ENCODE measurements around the gene SLC7A4. TPM values are rescaled to one million over a fixed set of nuclear protein-coding genes. Genes with fewer than 3 reads are reported as not detected.
A peak's percentile ranks its signal among the peaks of the same experiment; 100 is the strongest.
"Not testable (repeated sequence)": the region's sequence is repeated elsewhere in the genome, so short reads cannot be mapped to it uniquely, and the experiment has no call there.

Gene SLC7A4
- polyA plus RNA-seq, 1 donor, result 0.81 TPM

DNA sequence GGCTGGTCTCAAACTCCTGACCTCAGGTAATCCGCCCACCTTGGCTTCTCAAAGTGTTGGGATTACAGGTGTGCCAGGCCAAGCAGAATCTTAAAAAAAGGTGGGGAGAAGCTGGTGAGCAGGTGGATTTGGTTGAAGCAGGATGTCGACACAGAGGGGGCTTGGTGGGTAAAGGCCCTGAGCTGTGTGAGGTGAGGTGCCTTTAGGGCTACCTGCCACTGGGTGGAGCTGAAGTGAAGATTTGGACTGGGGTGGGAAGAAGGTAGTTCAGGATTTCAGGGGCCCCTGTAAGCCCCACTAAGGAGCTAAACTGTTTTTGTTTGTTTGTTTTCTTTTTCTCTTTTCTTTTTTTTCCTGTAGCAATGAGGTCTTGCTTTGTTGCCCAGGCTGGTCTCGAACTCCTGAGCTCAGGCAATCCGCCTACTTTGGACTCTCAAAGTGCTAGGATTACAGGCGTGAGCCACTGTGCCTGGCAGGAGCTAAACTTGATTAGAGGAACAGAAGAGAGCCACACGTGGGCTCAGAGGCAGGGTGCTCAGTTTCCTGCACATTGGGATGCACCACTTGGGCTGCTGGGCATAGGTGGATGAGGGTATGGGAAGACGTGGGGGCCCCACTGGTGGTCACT lies 11.4 kb downstream of the SLC7A4 start:
- no peak for DNase-seq (ENCODE audit: low read depth)

DNA sequence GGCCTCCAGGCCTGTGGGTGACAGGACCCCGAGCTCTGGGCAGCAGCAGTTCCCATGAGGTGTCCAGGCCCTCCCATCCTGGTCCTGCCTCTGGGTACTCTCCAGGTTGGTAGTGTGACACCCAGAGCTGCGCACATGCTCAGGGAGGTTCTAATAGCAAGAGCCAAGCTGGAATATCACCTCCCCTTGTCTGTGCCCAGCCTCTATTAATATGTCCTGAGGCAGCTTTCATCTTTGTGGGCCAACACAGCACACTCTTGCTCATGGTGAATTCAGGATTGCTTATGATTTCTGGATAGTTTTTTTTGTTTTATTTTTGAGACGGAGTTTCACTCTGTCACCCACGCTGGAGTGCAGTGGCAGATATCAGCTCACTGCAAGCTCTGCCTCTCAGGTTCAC lies 14.0 kb downstream of the SLC7A4 start:
- no peak for DNase-seq (ENCODE audit: low read depth)

DNA sequence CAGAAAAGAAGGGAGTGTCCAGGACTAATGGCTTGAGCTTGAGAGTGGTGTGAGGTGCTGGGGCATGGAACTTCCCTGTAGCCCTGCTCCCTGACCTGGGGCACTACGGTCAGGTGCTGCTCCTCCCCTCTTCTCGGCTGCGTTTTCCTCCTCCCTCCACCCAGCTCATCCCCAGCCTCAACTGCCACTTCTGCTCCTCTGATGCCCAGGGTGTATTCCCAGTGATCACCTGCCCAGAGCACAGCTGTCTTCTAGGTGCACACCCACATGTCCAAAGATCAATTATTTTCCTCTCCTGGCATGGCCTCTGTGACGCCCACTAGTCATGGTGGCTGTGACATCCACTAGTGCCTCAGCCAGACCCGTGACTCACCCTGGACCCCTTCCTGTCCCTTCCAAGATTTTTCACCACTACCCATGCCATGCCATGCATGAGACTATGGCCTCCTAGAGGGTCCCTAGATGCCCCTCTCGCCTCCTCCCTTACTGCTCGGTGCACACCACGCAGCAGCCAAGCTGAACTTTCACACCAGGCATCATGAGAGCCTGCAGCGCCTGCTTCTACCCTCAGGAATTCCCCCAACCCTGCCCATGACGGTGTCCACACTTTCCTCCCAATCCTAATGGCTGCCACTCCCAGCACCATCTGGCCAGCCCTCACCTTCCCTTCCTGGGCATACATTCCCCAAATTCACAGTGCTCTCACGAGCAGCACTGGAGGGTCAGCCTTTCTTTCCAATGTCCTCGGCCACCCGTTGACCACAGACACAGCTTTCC lies 15.5 kb downstream of the SLC7A4 start:
- no peak for DNase-seq (ENCODE audit: low read depth)

DNA sequence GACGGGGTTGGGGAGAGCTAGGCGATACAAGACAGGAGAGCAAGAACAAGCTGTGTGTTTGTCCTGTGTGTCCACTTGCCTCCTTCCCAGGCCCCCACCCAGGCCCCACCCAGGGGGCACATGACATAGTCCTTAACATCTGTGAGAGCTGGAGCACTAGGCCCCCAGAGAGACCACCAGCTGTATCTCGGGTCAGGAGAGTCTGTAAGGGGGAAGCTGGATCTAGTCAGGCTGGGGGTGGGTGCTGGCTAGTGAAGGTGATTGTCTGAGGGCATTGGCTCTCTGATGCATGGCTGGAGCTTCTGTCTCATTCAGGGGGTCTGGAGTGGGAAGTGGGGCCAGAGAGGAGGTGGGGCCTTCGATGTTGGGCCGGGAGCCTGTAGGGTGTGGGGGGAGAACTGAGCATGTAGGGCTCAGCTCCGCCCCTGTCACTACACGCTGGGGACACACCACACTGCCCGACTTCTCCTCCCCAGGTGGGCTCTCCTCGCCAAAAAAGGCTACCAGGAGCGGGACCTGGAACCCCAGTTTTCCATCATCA lies 16.8 kb downstream of the SLC7A4 start:
- no peak for DNase-seq (ENCODE audit: low read depth)

DNA sequence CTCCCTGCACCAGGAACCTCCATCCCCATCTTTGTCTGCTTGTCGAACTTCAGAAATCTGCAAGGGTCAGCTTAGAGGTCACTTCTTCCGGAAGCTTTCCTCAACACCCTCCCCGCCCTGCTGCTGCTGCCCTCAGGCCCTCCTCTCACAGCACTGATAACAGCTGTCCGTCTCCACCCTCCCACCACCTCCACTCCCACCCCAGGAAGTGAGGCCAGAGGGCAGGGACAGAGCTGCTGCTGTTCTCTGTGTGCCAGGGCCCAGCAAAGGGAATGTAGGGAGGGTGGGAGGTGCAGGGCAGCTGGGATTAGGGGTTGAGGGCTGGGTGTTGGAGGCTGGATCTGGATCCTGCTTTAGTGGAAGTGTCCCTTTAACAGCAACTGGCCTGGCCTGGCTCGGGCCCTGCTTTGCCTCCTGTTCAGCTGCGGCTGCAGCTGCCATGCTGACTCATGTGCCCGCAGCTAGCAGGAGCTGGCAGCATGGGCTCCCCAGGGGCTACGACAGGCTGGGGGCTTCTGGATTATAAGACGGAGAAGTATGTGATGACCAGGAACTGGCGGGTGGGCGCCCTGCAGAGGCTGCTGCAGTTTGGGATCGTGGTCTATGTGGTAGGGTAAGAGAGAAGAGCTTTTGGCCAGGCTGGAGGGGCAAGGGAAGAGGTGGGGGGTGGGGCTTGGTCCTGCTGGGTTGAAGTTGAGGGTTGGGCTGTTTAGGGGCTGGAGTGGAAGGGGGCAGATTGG lies 17.5 kb downstream of the SLC7A4 start, which contains the start of gene P2RX6:
TSS of gene P2RX6 (plus strand) at position 440 of the 740 bp plus-strand sequence. CDS start at position 450, 10 bp downstream.
- DNase-seq (ENCODE audit: low read depth), result no peak

DNA sequence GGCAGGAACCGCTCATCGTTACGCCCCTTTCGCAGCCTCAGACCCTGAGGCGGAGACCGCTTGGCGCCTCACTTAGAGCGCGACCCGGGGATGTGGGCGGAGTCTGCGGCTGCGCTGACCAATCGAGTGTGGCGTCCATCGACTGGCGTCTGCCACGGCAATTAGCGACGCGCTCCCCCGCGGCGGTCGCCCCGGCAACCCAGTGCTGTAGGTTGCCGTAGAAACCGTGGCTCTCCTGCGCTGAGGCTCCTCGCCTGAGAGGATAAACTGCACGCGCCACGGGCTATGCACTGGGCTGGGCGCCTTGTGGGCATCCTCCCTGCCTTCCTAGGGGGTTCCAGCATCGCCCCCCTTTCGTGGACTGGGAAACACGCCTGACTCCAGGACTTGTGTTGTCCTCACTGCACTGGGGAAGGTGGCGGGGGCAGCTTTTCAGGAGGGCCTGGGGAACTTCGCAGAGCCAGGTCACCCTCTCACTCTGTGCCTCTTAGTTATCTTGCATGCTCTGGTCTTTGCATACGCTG lies 18.1 kb downstream of the SLC7A4 start:
- peak; percentile 62 for DNase-seq (ENCODE audit: low read depth)

DNA sequence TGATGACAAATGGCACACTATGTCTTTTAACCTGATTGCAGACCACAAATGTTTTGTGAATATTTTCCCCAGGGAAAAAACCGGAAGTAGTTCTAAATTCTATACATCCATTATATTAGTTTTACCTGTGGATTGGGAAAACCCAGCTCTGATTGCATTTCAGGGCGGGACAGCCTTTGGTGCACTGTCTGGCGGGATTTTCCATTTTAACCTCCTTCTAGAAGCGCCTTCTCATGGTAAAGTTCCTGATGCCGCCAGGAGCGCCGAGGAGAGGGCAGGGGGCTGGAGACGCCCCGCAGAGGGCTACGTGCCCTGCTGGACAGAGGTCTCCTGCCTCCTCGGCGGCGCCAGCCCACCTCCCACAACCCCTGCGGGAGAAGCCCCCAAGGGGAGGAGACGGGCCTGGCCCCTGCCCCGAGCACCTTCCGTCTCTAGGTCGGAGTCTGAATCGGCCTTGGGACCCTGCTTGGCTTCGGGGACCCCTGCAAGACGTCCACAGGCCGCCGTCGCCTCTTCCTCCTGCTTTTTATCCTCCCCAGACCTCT lies 18.6 kb downstream of the SLC7A4 start:
- DNase-seq (ENCODE audit: low read depth), result no peak

DNA sequence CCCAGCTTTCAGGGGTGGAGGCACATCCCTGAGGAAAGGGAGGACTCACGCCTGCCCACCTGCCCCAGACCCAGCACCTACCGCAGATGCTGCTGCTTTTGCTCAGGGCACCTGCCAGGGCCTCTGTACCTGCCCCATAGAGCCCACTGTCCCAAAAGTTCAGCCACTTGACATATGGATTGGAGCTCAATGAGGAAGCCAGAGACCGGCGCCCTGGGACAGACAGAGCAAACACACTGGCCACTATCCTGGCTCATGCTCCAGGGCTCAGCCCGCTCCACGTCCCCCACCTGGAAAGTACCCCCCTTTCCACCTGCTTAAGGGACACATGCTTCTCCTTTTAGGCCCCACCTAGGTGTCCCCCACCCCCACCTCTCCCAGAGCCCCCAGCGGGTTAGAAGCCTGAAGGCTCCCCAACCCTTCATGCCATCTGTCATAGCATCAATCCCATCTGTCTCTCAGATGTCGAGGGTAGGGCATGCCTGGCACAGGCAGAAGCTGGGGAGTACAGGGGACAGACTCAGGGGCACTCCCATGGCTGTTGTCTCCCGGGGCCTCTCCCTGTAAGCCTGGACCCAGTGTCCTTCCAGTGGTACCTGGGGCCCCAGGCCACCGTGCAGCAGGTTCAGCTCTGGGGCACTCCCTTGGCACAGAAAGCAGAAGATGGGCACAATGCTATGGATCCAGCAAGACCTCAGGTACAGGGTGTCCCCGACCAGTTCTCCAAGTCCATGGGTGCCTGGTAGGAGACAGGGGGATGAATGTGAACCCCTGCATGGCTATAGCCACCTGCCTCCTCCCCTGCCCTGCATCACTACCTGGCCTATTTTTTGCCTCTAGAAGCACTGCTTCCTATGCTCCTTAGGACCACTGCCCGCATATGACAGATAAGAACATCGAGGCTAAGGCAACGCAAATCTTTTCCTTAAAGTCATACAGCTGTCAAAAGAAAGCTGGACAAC lies 19.6 kb downstream of the SLC7A4 start:
- no peak for DNase-seq (ENCODE audit: low read depth)

DNA sequence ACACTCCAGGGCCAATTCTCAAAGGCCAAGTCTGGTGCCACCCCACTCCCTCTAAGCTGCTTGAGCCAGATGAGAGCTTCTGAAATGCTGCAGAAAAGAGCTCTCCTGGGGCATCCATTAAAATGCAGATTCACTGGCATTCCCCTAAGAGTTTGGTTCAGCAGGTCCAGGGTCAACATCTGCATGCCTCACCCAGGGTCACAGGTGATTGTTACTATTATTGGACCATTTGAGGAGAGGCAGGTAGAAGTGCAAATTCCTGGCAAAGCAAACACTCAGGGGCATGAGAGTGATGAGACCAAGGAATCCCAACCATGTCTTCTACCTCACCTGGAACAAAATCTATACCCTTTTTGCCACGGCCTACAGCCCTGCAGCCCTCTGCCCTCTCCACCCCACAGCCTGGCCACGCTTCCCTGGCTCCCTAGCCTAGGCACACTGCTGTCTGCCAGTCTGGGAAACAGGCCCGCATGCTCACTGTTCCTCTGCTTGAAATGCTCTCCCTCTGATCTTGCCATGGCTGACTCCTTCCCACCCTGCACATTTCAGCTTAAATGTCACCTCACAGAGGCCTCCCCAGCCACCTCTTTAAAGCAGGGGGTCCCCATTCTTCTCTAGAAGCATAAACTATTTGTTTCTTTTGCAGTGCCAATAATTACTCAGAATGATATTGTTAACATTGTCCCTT lies 21.8 kb downstream of the SLC7A4 start:
- DNase-seq (ENCODE audit: low read depth), result no peak

DNA sequence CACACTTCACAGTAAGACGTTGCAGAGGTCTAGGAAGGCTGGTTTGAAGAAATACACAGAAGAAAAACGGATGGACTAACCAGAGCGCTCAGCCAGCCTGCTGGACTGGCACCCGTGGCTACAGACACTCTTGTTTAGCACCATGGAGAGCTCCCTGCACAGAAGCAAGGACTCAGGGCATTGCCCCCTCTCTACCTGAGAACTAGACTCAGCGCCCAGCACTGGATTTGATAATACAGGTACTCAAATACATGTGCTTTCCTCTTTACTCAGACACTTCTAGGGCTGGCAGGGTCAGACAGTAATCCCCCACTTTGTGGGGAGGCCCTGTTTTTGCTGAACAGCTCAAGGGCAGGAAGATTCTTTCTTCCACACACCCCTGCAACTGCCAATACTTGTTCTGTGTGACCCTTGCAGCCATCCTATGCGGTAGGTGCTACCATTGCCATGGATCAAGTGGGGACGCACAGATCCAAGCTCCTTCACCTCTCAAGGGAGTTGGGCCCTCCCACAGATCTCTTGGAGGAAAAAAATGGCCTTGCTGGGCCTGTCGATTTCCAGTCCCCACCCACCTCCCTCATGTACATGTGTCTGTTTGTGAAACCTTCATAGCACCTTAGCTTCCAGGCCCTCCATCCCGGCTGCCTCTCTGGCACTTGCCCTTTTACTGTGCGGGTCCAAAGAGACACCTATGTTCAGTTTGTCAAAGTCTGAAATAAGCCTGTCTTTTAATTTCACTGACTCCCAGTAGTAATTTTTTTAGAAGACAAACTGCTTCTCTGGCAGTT lies 22.5 kb downstream of the SLC7A4 start:
- DNase-seq (ENCODE audit: low read depth), result no peak

DNA sequence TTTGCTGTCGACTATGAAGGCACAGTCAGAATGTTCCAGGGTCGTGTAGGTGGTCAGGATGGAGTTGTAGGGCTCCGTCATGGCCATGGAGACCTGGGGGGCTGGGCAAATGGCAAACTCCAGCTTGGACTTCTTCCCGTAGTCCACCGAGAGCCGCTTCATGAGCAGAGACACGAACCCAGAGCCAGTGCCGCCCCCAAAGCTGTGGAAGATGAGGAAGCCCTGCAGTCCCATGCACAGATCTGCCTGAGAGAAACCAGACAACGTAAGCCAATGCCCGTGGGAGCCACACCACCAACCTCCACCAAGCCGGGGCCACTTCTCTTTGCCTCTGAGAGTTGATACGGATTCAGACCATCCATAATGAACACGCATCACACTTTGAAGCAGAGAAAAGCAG lies 23.2 kb downstream of the SLC7A4 start:
- DNase-seq (ENCODE audit: low read depth), result not testable (repeated sequence)

DNA sequence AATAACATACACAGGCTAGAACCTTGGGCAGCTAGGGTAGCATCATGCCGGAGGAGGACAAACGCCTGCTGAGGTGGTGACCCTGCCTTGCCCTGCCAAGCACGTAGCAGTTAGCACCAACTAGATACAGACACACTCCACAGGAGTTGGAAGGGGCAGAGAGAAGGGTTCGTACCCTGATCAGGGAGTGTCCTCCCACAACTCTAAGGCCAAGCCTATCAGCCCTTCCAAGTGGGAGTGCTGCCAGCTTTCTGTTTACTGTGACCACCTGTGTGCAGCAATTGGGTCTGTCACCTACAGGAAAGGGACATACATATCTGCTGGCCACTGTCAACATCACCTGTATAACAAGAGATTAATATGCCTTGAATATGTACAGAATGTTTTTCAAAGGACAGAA lies 28.6 kb downstream of the SLC7A4 start:
- DNase-seq (ENCODE audit: low read depth), result no peak

DNA sequence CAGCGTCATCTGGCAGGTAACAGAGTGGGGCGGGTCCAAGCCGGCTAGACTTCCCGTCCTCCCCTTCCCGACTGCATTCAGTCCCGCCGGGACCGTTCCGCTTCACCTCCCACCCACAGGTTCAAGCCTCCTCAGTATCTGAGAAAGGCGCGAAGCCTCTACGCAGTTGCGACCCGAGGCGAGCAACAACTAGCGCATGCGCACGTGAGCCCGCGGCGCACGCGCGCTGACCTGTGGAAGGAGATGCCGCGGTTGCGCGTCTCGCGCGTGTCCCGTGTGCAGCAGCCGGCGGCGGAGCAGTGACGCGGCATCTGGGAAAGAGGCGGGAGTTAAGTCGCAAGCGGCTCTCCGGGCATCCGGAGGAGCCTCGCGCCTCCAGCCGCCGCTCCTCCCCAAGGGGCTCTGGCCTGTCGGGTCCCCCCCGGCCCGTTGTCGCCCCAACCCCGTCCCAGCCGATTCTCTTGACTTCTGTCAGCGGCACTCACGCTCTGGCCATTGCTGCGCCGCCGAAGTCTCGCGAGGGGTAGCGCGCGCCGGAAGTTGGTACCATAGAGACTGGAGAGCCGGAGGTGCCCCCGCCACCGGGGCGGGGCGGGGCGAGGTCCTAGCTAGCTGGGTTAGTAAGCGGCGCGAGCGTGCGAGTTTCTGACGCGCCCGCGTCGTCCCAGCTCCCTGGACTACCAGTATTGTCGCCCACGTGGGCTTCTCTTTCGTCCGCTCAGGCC lies 30.6 kb downstream of the SLC7A4 start, which contains the start of gene THAP7:
TSS of gene THAP7 (minus strand) at position 518 of the 725 bp plus-strand sequence. CDS start at position 311, 207 bp downstream.
- DNase-seq (ENCODE audit: low read depth), result peak; percentile 93

DNA sequence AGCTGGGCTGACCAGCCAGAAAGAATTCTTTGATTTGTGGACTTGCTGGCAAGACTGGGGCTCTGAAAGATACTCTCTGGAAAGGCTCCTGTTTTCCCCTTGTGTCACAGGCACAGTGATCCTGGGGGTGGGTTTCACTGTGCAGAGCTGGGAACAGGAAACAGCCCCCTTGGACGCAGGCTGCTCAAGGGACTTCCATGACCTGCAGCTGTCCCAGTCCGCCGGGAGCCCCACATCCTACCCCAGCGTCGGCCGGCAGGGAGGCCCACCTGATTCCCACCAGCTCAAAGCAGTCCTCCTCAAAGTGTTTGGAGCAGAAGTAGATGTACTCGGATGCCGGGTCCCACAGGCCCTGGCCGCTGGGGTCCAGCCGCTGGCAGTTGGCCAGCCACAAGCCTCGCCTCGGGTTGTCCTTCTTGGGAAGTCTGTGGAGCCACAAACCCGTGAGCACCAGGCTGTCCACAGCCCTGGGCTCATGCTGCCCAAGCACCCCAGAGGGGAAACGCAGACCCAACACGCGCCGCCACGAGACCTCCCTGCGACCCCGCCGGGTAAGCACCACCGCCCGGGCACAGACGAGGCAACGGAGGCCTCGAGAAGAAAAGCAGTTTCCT lies 31.3 kb downstream of the SLC7A4 start:
- no peak for DNase-seq (ENCODE audit: low read depth)

DNA sequence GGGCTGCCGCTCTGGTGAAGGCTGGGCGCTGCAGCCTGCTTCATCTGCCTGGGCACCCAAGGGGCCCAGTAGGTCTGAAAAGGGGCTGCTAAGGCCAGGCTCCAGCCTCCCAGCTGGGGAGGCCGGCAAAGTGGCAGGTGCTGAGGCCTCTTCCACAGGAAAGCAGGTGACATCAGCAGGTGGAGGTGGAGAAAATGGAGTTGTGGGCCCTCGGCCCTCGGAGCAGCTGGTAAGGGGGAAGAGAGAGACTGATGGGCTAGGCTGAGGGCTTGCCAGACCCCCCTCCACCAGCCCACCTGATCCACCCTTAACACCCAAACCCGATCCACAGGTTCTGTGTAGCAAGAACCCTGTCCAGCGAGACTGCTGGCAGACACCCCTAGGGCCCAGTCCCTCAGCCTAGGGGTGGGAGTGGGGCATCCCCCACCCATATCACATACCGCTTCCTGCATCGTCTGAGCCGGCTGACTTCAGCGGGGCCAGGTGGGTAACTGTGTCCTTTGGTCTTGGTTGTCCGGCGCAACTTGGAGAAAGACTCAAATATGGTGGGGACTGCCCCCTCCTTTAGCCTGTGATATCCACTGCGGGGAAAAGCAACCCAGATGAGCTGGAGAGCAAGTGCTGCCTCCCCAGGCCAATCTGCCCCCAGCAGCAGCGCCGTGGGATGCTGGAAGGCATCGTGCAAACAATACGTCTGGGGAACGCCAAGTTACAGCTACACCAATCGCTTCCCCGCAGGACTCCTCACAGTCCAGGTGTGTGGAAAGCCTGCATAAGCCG lies 32.0 kb downstream of the SLC7A4 start:
- DNase-seq (ENCODE audit: low read depth), result no peak

DNA sequence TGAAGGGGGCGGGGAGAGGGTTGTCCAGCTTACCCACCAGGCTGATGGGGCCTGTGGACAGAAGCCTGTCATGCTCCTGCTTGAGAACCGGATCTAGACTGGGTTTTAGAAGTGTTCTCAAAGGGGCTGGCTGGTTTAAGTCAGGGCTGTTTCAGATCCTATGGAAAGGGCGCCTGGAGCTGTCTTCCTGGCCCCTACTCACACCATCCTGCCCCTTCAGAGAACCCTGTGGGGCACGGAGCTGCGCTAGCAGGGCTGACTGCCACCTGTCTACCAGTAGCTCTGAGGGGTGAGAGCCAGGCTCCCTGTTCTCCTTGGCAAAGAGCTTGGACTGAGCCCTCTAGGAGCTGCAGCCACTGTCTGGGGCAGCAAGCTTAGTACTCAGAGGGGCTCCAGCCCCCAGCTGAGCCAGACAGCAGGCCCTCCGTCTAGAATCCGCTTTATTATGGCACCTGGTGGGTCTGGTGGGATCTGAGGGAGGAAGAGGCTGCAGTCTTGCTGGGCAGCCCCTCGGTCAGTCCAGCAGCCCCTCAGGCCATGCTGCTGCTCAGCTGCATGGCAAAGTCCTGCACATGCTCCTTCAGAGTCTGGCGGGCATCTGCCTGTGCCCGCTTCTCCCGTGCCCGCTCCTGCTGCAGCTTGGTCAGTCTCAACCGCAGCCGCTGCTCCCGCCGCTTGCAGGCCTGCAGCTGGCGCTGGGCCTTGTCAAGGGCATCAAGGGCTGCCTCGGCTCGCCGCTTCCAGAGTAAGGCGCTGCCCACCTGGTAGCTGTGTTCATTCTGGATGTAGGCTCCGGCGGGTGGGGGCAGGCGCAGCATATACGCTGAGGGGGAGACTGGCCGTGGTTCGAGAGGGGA lies 32.8 kb downstream of the SLC7A4 start:
- no peak for DNase-seq (ENCODE audit: low read depth)

Measured in forelimb muscle (tissue), 1 donor.